Measurements from ENCODE around the gene KAZALD1. TPM values are rescaled to one million over a fixed set of nuclear protein-coding genes. Genes with fewer than 3 reads are reported as not detected.

KAZALD1 gene
- total RNA-seq, 3 donors from 2014 or later (not counting 1 experiment from before 2014, with no cell fraction given), result 0.49 TPM; not detected in 2

DNA sequence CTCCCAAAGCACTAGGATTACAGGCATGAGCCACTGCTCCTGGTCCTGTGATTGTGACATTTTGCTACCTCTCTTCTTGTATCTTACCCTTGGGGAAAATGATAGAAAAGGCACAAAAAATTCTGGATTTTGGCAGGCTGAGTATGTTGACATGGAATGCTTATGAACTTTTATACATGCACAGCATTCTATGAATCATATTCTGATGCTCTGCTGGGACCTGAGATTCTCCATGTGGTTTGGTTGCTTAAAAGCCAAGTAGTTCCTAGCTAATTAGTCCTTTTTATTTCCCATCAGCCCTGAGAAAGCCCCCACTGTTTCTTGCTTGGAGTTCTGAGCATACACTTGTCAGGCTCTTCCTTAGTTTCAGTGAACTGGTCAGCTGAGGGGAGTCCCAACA lies 8.3 kb upstream of the KAZALD1 start:
- intact Hi-C loops (cut with micrococcal nuclease), result no loop called here
- DNase-seq (no peak), ATAC-seq (no peak)
- H3K4me1 ChIP-seq (ENCODE audit: control insufficient read depth, insufficient read depth, low read length), result peaks cover 9% of the 10 kb centered on the region
- no peaks in the 10 kb centered on the region for H3K9me3 ChIP-seq (ENCODE audit: control insufficient read depth, insufficient read depth, low read length)
- no peaks in the 10 kb centered on the region for H3K36me3 Mint-ChIP-seq
- no peaks in the 10 kb centered on the region for H3K36me3 ChIP-seq (ENCODE audit: control insufficient read depth, insufficient read depth, low read length)
- peaks cover 20 to 26% of the 10 kb centered on the region in 2 donors for H3K27me3 Mint-ChIP-seq (ENCODE audit: low read depth in 2 of 2)
- no peak overlapping the region for H3K27ac ChIP-seq (ENCODE audit: low read length)
- TF ChIP-seq, protein P1, sequence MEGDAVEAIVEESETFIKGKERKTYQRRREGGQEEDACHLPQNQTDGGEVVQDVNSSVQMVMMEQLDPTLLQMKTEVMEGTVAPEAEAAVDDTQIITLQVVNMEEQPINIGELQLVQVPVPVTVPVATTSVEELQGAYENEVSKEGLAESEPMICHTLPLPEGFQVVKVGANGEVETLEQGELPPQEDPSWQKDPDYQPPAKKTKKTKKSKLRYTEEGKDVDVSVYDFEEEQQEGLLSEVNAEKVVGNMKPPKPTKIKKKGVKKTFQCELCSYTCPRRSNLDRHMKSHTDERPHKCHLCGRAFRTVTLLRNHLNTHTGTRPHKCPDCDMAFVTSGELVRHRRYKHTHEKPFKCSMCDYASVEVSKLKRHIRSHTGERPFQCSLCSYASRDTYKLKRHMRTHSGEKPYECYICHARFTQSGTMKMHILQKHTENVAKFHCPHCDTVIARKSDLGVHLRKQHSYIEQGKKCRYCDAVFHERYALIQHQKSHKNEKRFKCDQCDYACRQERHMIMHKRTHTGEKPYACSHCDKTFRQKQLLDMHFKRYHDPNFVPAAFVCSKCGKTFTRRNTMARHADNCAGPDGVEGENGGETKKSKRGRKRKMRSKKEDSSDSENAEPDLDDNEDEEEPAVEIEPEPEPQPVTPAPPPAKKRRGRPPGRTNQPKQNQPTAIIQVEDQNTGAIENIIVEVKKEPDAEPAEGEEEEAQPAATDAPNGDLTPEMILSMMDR (IDR thresholded peaks at IDR 0.05), result no peak
- H3K27me3 ChIP-seq (ENCODE audit: control insufficient read depth, insufficient read depth, low read length), result peaks cover 24% of the 10 kb centered on the region
- H3K4me3 ChIP-seq (ENCODE audit: low read length), result no peak overlapping the region
- no peak overlapping the region for H3K4me3 Mint-ChIP-seq
- H3K9me3 Mint-ChIP-seq, result no peaks in the 10 kb centered on the region
- no peak overlapping the region for H3K27ac Mint-ChIP-seq
- peaks cover 8 to 12% of the 10 kb centered on the region in 2 donors for H3K4me1 Mint-ChIP-seq

DNA sequence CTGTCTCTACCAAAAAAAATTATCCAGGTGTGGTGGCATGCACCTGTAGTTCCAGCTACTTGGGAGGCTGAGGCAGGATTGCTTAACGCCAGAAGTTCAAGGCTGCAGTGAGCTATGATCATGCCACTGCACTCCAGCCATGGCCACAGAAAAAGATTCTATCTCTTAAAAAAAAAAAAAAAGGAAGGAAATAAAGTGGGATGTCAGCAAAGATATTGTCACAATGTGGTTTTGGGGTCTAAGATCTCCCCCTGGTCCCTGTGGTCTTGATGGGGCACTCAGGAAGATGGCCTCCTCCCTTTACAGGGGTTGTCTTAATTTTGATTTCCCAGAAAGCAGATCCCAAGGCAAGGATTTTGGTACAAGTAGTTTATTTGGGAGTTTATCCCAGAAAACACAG lies 7.4 kb upstream of the KAZALD1 start:
- H3K27me3 ChIP-seq (ENCODE audit: control insufficient read depth, insufficient read depth, low read length), result peaks cover 16% of the 10 kb centered on the region
- no peaks in the 10 kb centered on the region for H3K9me3 ChIP-seq (ENCODE audit: control insufficient read depth, insufficient read depth, low read length)
- intact Hi-C loops (cut with micrococcal nuclease), result no loop called here
- no peak overlapping the region for H3K27ac ChIP-seq (ENCODE audit: low read length)
- Mint-ChIP-seq H3K4me1 (peaks cover 7 to 8% of the 10 kb centered on the region in 2 donors), H3K4me3 (no peak overlapping the region), H3K27me3 (ENCODE audit: low read depth in 2 of 2) (peaks cover 13 to 18% of the 10 kb centered on the region in 2 donors), H3K9me3 (no peaks in the 10 kb centered on the region), H3K36me3 (no peaks in the 10 kb centered on the region), H3K27ac (no peak overlapping the region)
- H3K4me3 ChIP-seq (ENCODE audit: low read length), result no peak overlapping the region
- no peaks in the 10 kb centered on the region for H3K36me3 ChIP-seq (ENCODE audit: control insufficient read depth, insufficient read depth, low read length)
- WGBS (ENCODE audit: insufficient coverage), result 56% methylated on average over 1 of the region's 1 CpG
- TF ChIP-seq, protein P1 (IDR thresholded peaks at IDR 0.05), result no peak
- peaks cover 9% of the 10 kb centered on the region for H3K4me1 ChIP-seq (ENCODE audit: control insufficient read depth, insufficient read depth, low read length)
- ATAC-seq, result no peak
- no peak for DNase-seq

DNA sequence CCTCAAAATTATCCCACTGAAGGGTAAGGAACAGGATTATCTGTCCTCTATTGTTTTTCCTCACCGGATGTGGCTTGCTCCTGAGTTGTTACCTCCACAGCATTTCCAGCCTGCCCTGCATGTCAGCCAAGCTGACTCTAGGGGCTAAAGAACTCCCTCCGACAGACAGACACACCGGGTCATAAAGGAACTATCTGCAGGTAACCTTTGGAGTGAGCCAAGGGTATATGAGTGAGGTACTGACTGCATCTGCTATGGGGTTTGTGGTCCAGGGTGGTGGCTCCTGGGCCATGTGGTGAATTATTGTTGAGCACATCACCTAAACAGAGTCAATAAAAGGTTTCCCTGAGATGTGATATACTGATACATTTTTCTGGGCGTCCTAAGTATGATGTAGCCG lies 6.9 kb upstream of the KAZALD1 start:
- DNase-seq (no peak), ATAC-seq (no peak)
- Histone ChIP-seq H3K4me1 (ENCODE audit: control insufficient read depth, insufficient read depth, low read length) (peaks cover 9% of the 10 kb centered on the region), H3K4me3 (ENCODE audit: low read length) (no peak overlapping the region), H3K27me3 (ENCODE audit: control insufficient read depth, insufficient read depth, low read length) (peaks cover 10% of the 10 kb centered on the region), H3K27ac (ENCODE audit: low read length) (no peak overlapping the region), H3K36me3 (ENCODE audit: control insufficient read depth, insufficient read depth, low read length) (no peaks in the 10 kb centered on the region), H3K9me3 (ENCODE audit: control insufficient read depth, insufficient read depth, low read length) (no peaks in the 10 kb centered on the region)
- Mint-ChIP-seq H3K4me3 (no peak overlapping the region), H3K36me3 (no peaks in the 10 kb centered on the region), H3K27me3 (ENCODE audit: low read depth in 2 of 2) (peaks cover 8 to 12% of the 10 kb centered on the region in 2 donors), H3K9me3 (no peaks in the 10 kb centered on the region), H3K27ac (no peak overlapping the region), H3K4me1 (peaks cover 11 to 12% of the 10 kb centered on the region in 2 donors)
- WGBS (ENCODE audit: insufficient coverage), result 83% methylated on average over 5 of the region's 5 CpGs
- TF ChIP-seq, protein P1 (IDR thresholded peaks at IDR 0.05), result no peak
- intact Hi-C loops (cut with micrococcal nuclease), result no loop called here

DNA sequence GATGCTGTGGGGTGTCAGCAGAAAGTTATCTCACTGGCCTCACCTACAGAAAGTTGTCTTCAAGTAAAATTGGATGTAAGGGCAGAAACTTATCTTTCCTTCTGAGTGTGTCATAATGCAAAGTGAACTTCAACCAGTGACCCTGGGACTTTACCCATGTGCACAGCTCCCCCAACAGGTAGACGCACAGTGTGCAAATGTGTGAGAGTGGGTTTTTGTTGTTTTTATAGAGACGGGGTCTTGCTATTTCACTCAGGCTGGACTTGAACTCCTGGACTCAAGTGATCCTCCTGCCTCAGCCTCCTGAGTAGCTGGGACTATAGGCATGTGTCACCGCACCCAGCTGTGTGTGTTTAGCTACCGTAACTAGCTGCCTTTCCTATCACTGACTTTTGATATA lies 6.4 kb upstream of the KAZALD1 start:
- Mint-ChIP-seq H3K36me3 (no peaks in the 10 kb centered on the region), H3K27me3 (ENCODE audit: low read depth in 2 of 2) (peaks cover 7 to 9% of the 10 kb centered on the region in 2 donors), H3K4me1 (peaks cover 16 to 17% of the 10 kb centered on the region in 2 donors), H3K9me3 (no peaks in the 10 kb centered on the region), H3K4me3 (no peak overlapping the region), H3K27ac (no peak overlapping the region)
- Histone ChIP-seq H3K9me3 (ENCODE audit: control insufficient read depth, insufficient read depth, low read length) (no peaks in the 10 kb centered on the region), H3K4me1 (ENCODE audit: control insufficient read depth, insufficient read depth, low read length) (peaks cover 9% of the 10 kb centered on the region), H3K27me3 (ENCODE audit: control insufficient read depth, insufficient read depth, low read length) (peaks cover 6% of the 10 kb centered on the region), H3K4me3 (ENCODE audit: low read length) (no peak overlapping the region), H3K36me3 (ENCODE audit: control insufficient read depth, insufficient read depth, low read length) (no peaks in the 10 kb centered on the region), H3K27ac (ENCODE audit: low read length) (no peak overlapping the region)
- DNase-seq (no peak), ATAC-seq (no peak)
- intact Hi-C loops (cut with micrococcal nuclease), result no loop called here
- TF ChIP-seq, protein P1 (IDR thresholded peaks at IDR 0.05), result no peak
- 90% methylated on average over 2 of the region's 4 CpGs for WGBS (ENCODE audit: insufficient coverage)

Data from natural killer cell (primary cell).